Ammon's horn (tissue), 1 donor: ENCODE measurements around the gene GLRX5.

ENCODE experiments used
- DNase-seq: peaks from one replicate; pipeline ENCODE4 v3.0.0-alpha.2; 2016; ENCODE audit warnings: low spot score

The GLRX5 gene

DNA sequence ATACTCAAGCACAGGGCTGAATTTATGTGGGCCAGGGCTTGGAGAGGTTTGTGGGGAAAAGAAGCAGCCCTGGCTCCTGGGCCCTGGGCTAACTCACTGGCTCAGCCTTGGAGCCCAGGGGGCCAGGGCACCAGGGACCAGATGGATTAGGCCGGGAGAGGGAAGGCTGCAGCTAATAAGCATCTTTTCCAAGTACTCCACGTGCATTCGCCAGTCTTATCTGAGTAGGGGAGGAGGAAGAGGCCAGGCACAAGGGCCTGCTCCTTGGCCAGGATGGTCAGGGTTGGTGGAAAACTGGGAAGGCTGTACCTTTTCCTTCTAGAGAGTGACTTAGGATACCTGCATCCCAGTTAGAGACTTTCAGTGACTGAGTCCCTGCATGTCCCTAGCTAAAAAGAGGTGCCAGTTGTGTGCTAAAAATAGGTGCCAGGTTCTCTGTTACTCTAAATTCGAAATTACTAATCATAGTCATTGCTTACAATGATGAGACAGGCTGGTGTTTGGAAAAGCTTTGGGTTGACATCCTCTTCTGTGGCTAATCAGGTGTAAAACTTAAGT, 1.3 kb downstream of the GLRX5 start:
- DNase-seq: no peak

- DNase-seq: no peak
Measured at GRCh38 chr14:95536671-95537070, 1.8 kb downstream of the GLRX5 start.

GRCh38 chr14:95537298-95538089, 2.6 kb downstream of the GLRX5 start:
- no peak for DNase-seq

DNA sequence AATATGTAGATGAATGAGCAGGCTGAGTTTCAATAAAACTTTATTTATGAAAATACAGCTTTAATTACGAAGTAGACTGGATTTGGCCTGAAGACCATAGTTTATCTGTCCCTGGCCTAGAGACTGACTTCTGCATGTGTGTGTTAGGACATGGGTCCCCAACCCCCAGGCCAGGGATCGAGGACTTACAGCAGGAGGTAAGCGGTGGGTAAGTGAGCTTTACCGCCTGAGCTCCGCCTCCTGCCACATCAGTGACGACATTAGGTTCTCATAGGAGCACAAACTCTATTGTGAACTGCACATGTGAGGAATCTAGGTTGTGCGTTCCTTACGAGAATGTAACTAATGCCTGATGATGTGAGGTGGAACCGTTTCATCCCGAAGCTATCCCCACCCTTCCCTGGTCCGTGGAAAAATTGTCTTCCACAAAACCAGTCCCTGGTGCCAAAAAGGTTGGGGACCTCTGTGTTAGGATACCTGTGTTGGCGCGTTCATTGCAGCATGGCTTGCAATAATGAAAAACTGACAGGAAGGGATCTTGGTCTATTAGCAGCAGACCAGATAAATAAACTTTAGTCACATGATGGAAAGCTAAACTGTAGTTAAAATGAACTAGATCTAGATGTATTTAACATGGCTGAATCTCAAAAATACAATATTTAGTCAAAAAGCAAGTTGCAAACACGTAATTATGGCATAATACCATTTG, 4.1 kb downstream of the GLRX5 start:
- no peak for DNase-seq

DNA sequence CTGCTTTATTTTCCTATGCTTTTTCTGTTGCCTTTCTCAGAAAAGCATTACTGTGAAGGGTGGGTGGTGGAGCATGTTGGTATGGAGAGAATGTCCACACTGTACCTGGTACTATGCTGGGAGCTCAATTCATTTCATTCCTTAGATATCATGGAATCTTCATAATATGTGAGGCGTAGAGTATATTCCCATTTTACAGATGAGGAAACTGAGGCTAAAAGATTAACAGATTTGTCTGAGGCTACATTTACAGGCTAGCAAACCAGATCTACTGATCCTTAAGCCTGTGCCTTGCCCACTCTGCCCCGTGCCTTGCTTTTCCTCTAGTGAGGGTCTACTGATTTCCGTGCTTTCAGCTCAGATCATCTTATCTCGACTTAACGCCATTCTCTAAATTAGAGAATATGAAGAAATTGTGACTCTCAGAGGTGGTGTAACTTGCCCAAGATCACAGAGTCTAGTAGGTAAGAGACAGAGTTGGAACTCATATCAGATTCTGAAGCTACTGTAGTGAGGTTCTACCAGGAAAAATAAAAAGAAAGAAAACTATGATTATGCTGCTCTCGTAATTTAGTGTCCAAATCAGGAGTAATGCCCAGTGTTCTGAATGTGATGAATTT, 5.5 kb downstream of the GLRX5 start:
- no peak for DNase-seq

- DNase-seq: no peak
Measured at GRCh38 chr14:95541346-95541745, 6.5 kb downstream of the GLRX5 start.

DNA sequence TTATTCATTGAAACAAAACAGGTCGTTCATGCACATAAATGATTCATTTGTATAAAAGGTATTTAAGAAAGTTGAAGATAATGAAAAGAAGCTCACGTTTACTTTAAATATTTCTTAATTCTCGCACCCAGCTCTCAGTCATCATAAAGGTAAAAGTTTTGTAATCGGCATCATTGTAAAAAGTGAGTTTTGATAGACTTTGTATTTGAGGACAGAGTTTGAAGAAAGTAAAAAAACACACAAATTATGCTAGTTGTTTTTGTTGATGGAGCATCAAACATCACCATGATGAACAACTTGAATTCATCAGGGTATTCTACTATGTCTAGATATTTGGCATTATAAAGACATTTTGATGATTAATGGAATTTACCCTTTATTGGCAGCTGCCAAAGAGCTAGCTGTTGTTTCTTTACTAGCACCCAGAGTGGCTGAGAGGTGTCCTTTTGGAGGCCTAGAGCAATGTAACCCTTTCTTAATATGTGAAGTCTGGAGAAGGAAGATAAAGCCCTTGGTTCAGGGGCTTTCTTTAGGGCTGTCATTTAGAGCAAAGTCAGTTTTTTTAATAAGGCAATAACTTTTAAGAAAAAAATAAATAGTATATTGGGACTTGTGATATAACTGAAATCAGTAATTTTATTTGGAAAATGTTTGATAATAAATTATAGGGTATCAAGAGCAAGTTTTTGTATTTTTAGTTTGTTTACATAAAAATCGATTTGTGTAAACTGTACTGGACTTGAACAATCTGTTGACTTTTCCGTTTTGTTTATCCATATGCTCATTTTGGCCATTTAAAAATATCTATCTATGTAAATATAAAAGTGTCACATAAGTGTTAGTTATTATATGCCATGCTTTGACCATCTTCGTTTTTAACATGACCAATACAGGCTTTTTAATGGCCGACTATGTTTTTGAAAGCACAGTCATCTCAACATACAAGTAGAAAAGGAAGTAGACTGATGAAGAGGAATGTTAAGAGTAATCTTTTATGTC, 7.4 kb downstream of the GLRX5 start:
- no peak for DNase-seq

- no peak for DNase-seq
Measured at GRCh38 chr14:95543021-95543420, 8.2 kb downstream of the GLRX5 start.

GRCh38 chr14:95544588-95544987, 9.7 kb downstream of the GLRX5 start:
- no peak for DNase-seq

DNA sequence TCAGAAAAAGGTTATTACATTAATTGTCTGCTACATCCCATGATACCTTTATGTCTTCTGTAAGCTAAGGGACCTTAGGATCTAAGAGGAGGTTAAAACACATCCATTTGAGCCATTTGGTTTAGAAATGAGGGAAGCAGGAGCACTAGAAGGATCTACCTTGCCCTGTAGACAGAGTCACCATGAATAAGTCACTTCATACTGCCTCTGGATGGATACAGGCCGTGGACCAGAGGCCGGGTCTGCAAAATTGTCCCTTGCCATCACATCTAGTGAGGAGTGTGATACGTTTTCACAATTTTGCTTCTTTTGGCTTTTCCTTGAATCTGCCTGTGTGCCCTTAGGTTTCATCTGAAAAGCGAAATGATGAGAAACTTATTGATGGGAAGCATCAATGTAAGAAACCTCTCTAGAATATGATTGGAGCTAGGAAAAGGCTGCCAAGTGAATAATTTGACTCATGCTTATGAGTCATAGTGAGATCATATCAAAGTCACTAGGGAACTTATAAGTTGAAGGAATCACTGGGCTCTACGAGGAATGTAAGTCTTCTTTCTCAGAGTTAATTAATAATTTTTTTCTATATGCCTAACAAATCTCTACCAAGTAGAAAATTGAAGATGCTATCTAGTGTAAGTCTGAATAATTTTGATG, 10.8 kb downstream of the GLRX5 start:
- no peak for DNase-seq

GRCh38 chr14:95547272-95547625, 12.4 kb downstream of the GLRX5 start:
- DNase-seq: no peak

DNA sequence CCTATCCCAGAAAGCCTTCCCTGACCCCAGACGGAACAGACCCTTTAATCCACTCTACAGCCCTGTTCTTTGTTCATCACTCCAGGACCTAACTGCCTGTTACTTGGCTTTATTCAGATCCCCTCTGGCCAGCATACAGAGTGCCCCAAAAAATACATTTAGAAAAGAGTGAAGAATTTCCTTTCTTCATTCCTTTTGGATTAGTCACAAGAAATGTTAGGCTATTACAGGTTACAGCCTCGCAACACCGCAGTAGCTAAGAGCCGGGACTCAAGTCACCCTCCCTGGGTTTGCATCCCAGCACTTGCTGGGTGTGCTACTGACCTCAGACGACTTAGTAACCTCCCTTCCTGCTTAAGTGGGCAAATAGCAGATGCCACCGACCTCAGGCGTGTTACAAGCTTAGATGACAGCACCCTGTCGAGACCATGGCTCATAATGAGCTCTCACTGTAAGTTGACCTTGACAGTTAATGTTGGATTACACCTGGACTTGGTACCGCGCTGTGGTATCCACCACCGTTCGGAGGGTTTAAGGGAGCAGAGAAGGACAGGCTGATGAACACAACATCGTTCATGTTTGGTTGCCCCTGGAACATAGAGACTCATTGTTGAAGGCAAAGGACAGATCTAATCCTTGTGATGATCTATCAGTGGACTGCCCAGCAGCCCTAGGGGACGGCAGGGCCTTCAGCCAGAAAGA, 12.9 kb downstream of the GLRX5 start:
- DNase-seq: no peak

DNA sequence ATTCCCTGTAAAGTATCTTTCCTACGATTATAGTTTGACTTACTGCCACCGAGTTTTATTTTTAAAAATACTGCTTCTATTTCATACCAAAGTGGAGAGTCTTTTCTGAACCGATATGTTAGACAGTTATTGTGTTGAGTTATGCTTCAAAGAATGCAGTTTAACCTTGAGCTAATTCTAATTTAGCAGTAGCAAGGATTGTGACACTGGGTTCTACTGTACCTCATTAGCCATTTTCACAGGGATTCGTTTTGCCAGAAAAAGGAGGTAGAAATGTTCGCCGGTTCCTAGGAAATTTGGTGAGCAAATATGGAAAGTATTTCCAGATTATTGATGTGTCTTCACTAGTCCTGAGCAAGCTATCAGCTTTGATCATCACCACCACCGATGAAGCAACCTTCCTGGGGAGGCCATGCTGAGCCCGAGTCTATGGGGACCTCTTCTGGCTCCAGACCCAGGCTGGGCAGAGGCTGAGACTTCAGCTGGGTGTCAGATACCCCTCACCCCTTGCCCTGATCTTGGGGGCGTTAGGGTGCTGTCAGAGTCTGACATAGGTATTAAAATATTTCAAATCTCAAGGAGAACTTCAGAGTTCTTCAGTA, 13.6 kb downstream of the GLRX5 start:
- DNase-seq: no peak

- DNase-seq: no peak
Measured at GRCh38 chr14:95549656-95550585, 15.1 kb downstream of the GLRX5 start.

DNA sequence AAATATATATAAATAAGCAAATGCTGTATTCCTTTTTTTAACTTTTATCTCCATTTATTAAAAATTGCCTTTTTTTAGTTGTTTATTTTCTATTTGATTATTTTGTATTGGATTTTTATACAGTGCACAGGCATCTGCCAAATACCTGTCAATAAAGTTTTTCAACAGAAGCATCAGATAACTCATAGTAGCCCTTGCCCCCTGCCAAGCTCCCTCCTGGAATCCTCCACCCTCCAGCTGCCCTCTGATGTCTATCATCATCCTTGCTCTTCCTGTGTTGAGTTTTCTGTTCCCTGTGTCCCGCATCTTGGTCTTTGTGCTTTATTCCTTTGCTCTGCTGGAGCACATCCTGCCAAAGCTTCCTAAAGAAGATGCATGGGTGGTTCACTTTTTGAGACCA, 16.6 kb downstream of the GLRX5 start:
- no peak for DNase-seq

GRCh38 chr14:95553141-95553540, 18.3 kb downstream of the GLRX5 start:
- DNase-seq: no peak

DNA sequence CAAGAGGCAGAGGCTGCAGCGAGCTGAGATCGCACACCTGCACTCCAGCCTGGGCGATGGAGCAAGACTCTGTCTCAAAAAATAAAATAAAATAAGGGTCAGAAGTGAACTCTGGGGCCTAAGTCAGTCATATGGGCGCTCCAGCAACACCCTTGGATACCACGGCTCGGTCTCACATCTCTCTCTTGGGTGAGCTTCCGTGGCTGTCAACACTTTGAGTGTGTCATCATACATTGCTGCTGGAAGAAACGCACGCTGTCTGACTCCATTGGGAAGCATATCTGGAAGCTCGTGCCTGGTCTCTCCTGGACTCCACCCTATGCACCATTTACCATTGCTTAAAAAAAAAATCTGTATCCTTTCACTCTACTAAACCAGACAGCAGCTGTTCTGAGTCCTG, 20.2 kb downstream of the GLRX5 start:
- DNase-seq: no peak

DNA sequence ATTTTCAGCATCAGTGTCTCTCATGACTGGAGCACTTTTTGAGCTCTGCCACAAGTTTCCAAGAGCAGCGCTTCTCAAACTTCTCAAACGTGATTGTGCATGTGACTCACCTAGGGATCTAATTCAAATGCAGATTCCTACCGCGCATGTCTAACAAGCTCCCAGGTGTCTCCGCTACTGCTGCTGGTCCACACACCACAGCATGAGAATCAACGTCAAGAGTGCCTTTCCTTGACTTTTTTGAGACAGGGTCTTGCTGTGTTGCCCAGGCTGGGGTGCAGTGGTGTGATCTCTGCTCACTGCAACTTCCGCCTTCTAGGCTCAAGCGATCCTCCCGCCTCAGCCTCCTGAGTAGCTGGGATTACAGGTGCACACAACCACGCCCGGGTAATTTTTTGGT, 22.4 kb downstream of the GLRX5 start:
- DNase-seq: no peak

- no peak for DNase-seq
Measured at GRCh38 chr14:95557832-95558231, 23.0 kb downstream of the GLRX5 start.
